HG03457 (cell line): ENCODE data around the gene MTMR1.

Experiments
- ATAC-seq: cut with Tn5 transposase; IDR thresholded peaks from one replicate; pipeline ENCODE4 v1.9.1; 2021; ENCODE audit warnings: moderate number of reproducible peaks; ENCODE audit not compliant: unreplicated experiment

Gene MTMR1

DNA sequence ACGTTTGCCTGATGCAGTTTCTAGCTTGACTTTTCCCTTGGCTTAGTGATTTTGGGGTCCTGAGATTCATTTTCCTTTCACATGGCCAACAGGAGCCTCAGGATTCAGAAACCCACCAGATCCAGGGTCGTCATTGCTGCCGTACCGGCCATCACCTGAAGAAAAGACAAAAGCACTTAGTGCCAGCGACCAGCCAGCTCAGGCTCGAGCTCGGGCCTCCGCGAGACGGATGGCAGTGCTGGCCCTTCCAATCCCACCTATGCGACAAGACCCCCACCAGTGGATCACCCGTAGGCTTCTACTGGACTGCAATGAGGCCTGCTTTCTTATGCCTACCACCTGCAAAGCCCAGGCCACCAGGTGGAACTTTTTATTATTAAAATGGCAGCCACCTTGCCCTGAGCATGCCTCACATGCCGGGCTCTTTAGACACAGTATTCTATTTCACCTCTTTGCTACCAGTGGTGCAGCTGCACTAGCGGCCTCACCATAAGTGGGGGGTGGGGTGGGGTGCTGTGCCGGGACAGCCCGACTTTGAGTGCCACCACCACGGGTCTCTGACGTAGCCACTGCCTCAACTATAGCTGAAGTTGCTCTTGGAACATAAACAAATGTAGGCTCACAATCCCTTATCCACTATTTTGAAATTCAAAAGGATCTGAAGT lies 84.3 kb downstream of the MTMR1 start:
- ATAC-seq: no peak

DNA sequence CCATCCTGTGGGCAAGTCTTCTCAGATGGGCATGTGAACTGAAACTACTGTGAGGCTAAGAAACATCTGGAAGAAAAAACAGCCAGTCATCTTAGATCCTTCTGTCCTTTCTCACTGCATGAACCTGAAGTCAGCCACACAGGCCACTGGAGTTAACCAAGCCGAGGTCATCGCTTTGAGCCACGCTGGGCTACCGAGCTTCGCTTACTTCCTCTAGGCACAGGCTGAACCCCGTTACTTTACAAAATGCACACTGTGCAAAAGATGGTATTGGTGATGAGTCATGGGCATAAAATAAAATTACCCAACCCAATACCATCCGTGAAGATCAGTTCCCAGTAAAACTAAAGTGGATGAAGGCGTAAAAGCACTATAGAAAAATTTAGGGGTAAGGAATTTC lies 86.2 kb downstream of the MTMR1 start:
- ATAC-seq: no peak

DNA sequence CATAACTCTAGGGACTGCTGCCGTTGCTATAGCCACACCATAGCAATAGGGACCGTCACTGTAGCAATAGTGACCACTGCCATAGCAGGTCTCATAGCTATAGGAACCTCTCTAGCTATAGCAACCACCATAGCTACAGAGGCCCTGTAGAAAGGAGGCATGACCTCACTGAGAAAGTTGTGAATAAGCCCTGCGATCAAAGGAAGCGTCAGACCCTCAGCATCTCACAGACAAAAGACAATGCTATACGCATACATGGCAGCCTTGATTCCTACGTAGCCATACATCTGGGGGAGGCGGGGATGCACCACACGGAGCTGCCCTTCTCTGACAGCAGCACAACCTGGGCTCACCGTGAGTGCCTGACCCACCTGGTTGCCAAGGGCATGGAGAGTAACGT lies 88.5 kb downstream of the MTMR1 start:
- no peak for ATAC-seq

DNA sequence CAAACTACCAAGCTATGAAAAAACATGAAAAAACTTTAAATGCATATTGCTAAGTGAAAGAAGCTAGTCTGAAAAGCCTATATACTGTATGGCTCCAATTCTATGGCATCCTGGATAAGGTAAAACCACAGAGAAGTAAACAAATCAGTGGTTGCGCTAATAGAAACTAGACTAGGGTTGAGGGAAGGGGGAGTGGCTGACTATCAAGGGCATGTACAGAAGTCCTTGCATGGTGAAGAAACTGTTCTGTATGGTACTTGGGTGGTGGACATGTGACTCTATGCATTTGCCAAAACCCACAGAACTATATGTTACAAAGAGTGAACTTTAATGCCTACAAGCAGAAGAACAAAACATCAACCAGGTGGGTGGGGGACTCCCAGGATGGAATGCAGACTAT lies 96.8 kb downstream of the MTMR1 start:
- no peak for ATAC-seq

DNA sequence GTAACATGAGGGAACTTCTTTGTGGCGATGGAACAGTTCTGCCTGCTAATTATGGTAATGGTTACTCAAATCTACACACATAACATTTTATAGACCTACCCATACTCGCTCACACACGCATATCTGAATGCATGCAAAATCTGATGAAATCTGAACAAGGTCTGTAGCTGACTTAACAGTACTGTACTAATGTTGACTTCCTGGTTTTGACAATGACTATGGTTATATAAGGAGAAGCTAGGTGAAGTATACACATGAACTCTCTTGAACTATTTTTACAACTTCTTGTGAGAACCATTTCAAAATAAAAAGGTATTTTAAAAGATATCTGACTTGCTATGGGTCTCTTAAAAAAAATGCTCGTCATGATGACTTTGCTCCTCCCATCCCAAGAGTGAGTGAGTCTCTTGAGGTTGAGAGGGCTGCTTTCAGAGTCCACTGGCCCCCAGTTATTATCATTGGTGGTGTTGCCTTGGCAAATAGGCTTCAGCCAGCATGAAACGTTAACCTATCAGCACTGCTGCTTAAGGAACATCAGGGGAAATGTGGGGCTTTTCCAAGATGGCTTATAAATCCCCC lies 99.8 kb downstream of the MTMR1 start:
- ATAC-seq: no peak

DNA sequence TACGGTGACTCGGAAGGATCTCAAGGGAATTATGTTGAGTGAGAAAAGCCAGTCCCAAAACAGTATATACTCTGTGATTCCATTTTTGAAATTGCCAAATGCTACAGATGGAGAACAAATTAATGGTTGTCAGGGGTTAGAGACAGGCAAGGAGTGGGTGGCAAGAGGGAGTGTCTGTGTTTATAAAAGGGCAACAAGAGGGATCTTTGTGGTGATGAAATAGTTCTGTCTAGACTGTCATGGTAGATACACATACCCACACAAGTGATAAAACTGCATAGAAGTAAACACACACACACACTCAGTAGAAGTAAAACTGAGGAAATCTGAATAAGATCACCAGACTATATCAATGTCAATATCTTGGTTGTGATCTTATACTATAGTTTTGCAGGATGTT lies 112.5 kb downstream of the MTMR1 start:
- no peak for ATAC-seq

DNA sequence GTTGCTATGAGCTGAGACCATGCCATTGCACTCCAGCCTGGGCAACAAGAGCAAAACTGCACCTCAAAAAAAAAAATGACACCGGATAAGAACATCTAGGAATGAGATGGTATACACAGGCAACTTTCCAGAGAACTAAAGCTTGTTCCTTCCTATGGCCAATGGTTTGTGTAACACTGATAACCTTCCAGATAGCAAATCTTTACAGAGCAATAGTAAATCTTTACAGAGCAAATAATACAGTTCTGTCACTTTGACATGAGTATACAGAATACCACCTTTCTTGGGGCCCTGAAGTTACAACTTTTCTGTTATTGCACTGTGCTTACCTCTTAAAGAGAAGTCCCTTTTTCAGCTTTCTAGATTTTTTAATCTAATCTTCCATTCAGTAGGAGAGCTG lies 113.6 kb downstream of the MTMR1 start:
- ATAC-seq: no peak

DNA sequence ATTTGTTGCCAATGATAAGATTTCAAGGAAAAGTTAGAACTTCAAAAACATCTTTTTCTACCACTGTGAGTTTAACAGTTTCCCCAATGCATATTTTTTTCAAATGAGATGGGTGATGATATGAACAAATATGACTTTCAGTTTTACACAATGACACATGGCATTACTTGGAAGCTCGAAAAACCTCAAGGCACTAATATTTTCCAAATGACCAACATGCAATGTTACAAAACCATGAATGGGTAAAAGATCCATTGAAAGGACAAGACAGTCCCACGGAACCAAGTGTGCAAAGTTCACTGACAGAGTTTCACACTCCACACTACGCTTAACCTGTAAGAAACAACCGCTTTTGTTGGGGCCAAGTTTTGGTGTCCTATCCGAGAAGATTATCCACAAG lies 120.7 kb downstream of the MTMR1 start:
- ATAC-seq: no peak
